ENCODE results near the gene TMEM72. TPM values are rescaled to one million over a fixed set of nuclear protein-coding genes. Genes with fewer than 3 reads are reported as not detected.
A peak's percentile ranks its signal among the peaks of the same experiment; 100 is the strongest.

TMEM72 gene
- total RNA-seq, 3 donors from 2014 or later: not detected

- Mint-ChIP-seq H3K4me3 (no peak overlapping the region), H3K4me1 (ENCODE audit: low read depth) (no peaks in the 10 kb centered on the region), H3K27me3 (ENCODE audit: low read depth) (no peaks in the 10 kb centered on the region), H3K36me3 (ENCODE audit: insufficient read depth) (no peaks in the 10 kb centered on the region), H3K9me3 (no peaks in the 10 kb centered on the region)
- ATAC-seq (no peak), DNase-seq (no peak)
Measured at GRCh38 chr10:44921061-44921460, 9.9 kb downstream of the TMEM72 start.

- DNase-seq (no peak), ATAC-seq (no peak)
- Mint-ChIP-seq H3K9me3 (no peaks in the 10 kb centered on the region), H3K27me3 (ENCODE audit: low read depth) (no peaks in the 10 kb centered on the region), H3K4me3 (no peak overlapping the region), H3K36me3 (ENCODE audit: insufficient read depth) (no peaks in the 10 kb centered on the region), H3K4me1 (ENCODE audit: low read depth) (no peaks in the 10 kb centered on the region)
Measured at GRCh38 chr10:44921506-44921905, 10.4 kb downstream of the TMEM72 start.

- no peak for ATAC-seq
- no peak overlapping the region for H3K4me3 Mint-ChIP-seq
- no peaks in the 10 kb centered on the region for H3K36me3 Mint-ChIP-seq (ENCODE audit: insufficient read depth)
- H3K27me3 Mint-ChIP-seq (ENCODE audit: low read depth): no peaks in the 10 kb centered on the region
- DNase-seq: no peak
- H3K4me1 Mint-ChIP-seq (ENCODE audit: low read depth): no peaks in the 10 kb centered on the region
- no peaks in the 10 kb centered on the region for H3K9me3 Mint-ChIP-seq
Measured at GRCh38 chr10:44922021-44922420, 10.9 kb downstream of the TMEM72 start.

GRCh38 chr10:44922796-44923545 lies 11.8 kb downstream of the TMEM72 start:
- Mint-ChIP-seq H3K27me3 (ENCODE audit: low read depth) (no peaks in the 10 kb centered on the region), H3K4me1 (ENCODE audit: low read depth) (no peaks in the 10 kb centered on the region), H3K9me3 (no peaks in the 10 kb centered on the region), H3K36me3 (ENCODE audit: insufficient read depth) (no peaks in the 10 kb centered on the region), H3K4me3 (no peak overlapping the region)
- ATAC-seq: no peak
- DNase-seq: no peak

- H3K36me3 Mint-ChIP-seq (ENCODE audit: insufficient read depth): no peaks in the 10 kb centered on the region
- H3K4me1 Mint-ChIP-seq (ENCODE audit: low read depth): no peaks in the 10 kb centered on the region
- H3K4me3 Mint-ChIP-seq: no peak overlapping the region
- ATAC-seq (no peak), DNase-seq (no peak)
- H3K9me3 Mint-ChIP-seq: no peaks in the 10 kb centered on the region
- no peaks in the 10 kb centered on the region for H3K27me3 Mint-ChIP-seq (ENCODE audit: low read depth)
Measured at GRCh38 chr10:44923611-44924010, 12.5 kb downstream of the TMEM72 start.

GRCh38 chr10:44924261-44925040 lies 13.3 kb downstream of the TMEM72 start:
- Mint-ChIP-seq H3K36me3 (ENCODE audit: insufficient read depth) (no peaks in the 10 kb centered on the region), H3K27me3 (ENCODE audit: low read depth) (no peaks in the 10 kb centered on the region), H3K4me1 (ENCODE audit: low read depth) (no peaks in the 10 kb centered on the region), H3K9me3 (no peaks in the 10 kb centered on the region), H3K4me3 (no peak overlapping the region)
- DNase-seq (no peak), ATAC-seq (peak in 1 of 2 donors; percentile 34)

- ATAC-seq: no peak
- no peaks in the 10 kb centered on the region for H3K36me3 Mint-ChIP-seq (ENCODE audit: insufficient read depth)
- no peak for DNase-seq
- no peaks in the 10 kb centered on the region for H3K27me3 Mint-ChIP-seq (ENCODE audit: low read depth)
- no peak overlapping the region for H3K4me3 Mint-ChIP-seq
- H3K4me1 Mint-ChIP-seq (ENCODE audit: low read depth): no peaks in the 10 kb centered on the region
- no peaks in the 10 kb centered on the region for H3K9me3 Mint-ChIP-seq
Measured at GRCh38 chr10:44925224-44925623, 14.1 kb downstream of the TMEM72 start.

GRCh38 chr10:44925811-44926750 lies 14.9 kb downstream of the TMEM72 start:
- H3K27me3 Mint-ChIP-seq (ENCODE audit: low read depth): no peaks in the 10 kb centered on the region
- H3K36me3 Mint-ChIP-seq (ENCODE audit: insufficient read depth): no peaks in the 10 kb centered on the region
- H3K4me1 Mint-ChIP-seq (ENCODE audit: low read depth): no peaks in the 10 kb centered on the region
- H3K4me3 Mint-ChIP-seq: no peak overlapping the region
- ATAC-seq (no peak), DNase-seq (no peak)
- H3K9me3 Mint-ChIP-seq: no peaks in the 10 kb centered on the region

GRCh38 chr10:44926751-44927351 lies 15.7 kb downstream of the TMEM72 start:
- Mint-ChIP-seq H3K27me3 (ENCODE audit: low read depth) (no peaks in the 10 kb centered on the region), H3K4me1 (ENCODE audit: low read depth) (no peaks in the 10 kb centered on the region), H3K9me3 (no peaks in the 10 kb centered on the region), H3K36me3 (ENCODE audit: insufficient read depth) (no peaks in the 10 kb centered on the region), H3K4me3 (no peak overlapping the region)
- DNase-seq: no peak
- ATAC-seq: no peak

GRCh38 chr10:44927352-44927751 lies 16.2 kb downstream of the TMEM72 start:
- DNase-seq: no peak
- no peaks in the 10 kb centered on the region for H3K36me3 Mint-ChIP-seq (ENCODE audit: insufficient read depth)

GRCh38 chr10:44928462-44928861 lies 17.3 kb downstream of the TMEM72 start:
- no peaks in the 10 kb centered on the region for H3K9me3 Mint-ChIP-seq
- ATAC-seq (no peak), DNase-seq (no peak)
- no peaks in the 10 kb centered on the region for H3K36me3 Mint-ChIP-seq (ENCODE audit: insufficient read depth)
- no peaks in the 10 kb centered on the region for H3K27me3 Mint-ChIP-seq (ENCODE audit: low read depth)
- no peaks in the 10 kb centered on the region for H3K4me1 Mint-ChIP-seq (ENCODE audit: low read depth)
- H3K4me3 Mint-ChIP-seq: no peak overlapping the region

More at GRCh38 chr10:44927352-44927751, 16.2 kb downstream of the TMEM72 start:
- no peak overlapping the region for H3K4me3 Mint-ChIP-seq
- ATAC-seq: no peak
- no peaks in the 10 kb centered on the region for H3K9me3 Mint-ChIP-seq
- no peaks in the 10 kb centered on the region for H3K27me3 Mint-ChIP-seq (ENCODE audit: low read depth)
- H3K4me1 Mint-ChIP-seq (ENCODE audit: low read depth): no peaks in the 10 kb centered on the region

- Mint-ChIP-seq H3K27me3 (ENCODE audit: low read depth) (peaks cover 2% of the 10 kb centered on the region), H3K9me3 (no peaks in the 10 kb centered on the region), H3K36me3 (ENCODE audit: insufficient read depth) (no peaks in the 10 kb centered on the region), H3K4me1 (ENCODE audit: low read depth) (no peaks in the 10 kb centered on the region), H3K4me3 (no peak overlapping the region)
- no peak for ATAC-seq
- no peak for DNase-seq
Measured at GRCh38 chr10:44929356-44930255, 18.5 kb downstream of the TMEM72 start.

- Mint-ChIP-seq H3K4me3 (no peak overlapping the region), H3K36me3 (ENCODE audit: insufficient read depth) (no peaks in the 10 kb centered on the region), H3K4me1 (ENCODE audit: low read depth) (no peaks in the 10 kb centered on the region), H3K27me3 (ENCODE audit: low read depth) (peaks cover 2% of the 10 kb centered on the region), H3K9me3 (no peaks in the 10 kb centered on the region)
- no peak for DNase-seq
- ATAC-seq: no peak
Measured at GRCh38 chr10:44930904-44931620, 19.9 kb downstream of the TMEM72 start.

Data from activated T-cell treated with anti-CD3 and anti-CD28 coated beads, Interleukin-2, amount 50 U/mL, for 4 hours (primary cell).